Ovary (tissue), 9 donors: ENCODE measurements around the gene TECPR2. TPM values are rescaled to one million over a fixed set of nuclear protein-coding genes. Genes with fewer than 3 reads are reported as not detected.
A peak's percentile ranks its signal among the peaks of the same experiment; 100 is the strongest.

ENCODE experiments used
- DNase-seq, 5 donors: peaks; one replicate each; pipeline ENCODE4 v3.0.0-alpha.2; 2019 to 2020
- H3K27ac ChIP-seq, 2 donors: fragments of 200-600 bp; one replicate each; pipeline versions ENCODE4 v1.5.1 to v1.8.0; 2019 to 2022
- H3K27me3 ChIP-seq: fragments of 200-600 bp; one replicate; pipeline ENCODE4 v1.8.0; 2022
- H3K36me3 ChIP-seq: fragments of 200-600 bp; sonication (generic); one replicate; pipeline ENCODE4 v1.5.1; 2019
- H3K4me1 ChIP-seq: one replicate; pipeline ENCODE4 v1.8.1; 2013; ENCODE audit warnings: mild to moderate bottlenecking, moderate library complexity; ENCODE audit not compliant: insufficient read depth
- H3K4me3 ChIP-seq: fragments of 200-600 bp; sonication (generic); one replicate; pipeline ENCODE4 v1.5.1; 2017
- H3K9me3 ChIP-seq, 2 donors: fragments of 200-600 bp in 1 of 2; sonication (generic) in 1 of 2; one replicate each; pipeline versions ENCODE4 v1.5.1 to v1.8.1; 2013 to 2019; ENCODE audit warnings: mild to moderate bottlenecking in 1 of 2, moderate library complexity in 1 of 2
- CTCF ChIP-seq, 3 donors: fragments of 450-650 bp in 2 of 3; fragments of 200-600 bp in 1 of 3; IDR thresholded peaks; one replicate each; pipeline versions ENCODE4 v1.5.1 to v1.8.0; 2016 to 2022; ENCODE audit warnings: antibody characterized with exemption in 3 of 3, mild to moderate bottlenecking in 1 of 3
- EP300 ChIP-seq: sonication (generic); formaldehyde crosslinking; IDR thresholded peaks from one replicate; pipeline ENCODE4 v1.6.1; 2017; ENCODE audit warnings: antibody characterized with exemption
- POLR2A ChIP-seq: fragments of 450-650 bp; IDR thresholded peaks from one replicate; pipeline ENCODE4 v1.6.1; 2017; ENCODE audit warnings: antibody characterized with exemption, mild to moderate bottlenecking, moderate library complexity
- WGBS, 3 donors: extraction: QIAGEN DNeasy Blood & Tissue Kit in 1 of 3; methylation state at CpG; one replicate each; pipeline versions ENCODE4 v1.1.5 to v1.1.7; 2013 to 2017; 5-methylcytosine and 5-hydroxymethylcytosine counted together
- intact Hi-C, 4 donors: fragments of 100-400 bp; cut with DNase I; formaldehyde crosslinking; loops; one replicate each; pipeline versions ENCODE4 v1.11.0 to v1.15.1; 2022 to 2023
- polyA plus RNA-seq, 2 donors: library from polyadenylated mRNA; stranded (reverse); fragments of 200-250 nt in 1 of 2; fragments of 350-450 nt in 1 of 2; fragmentation: Illumina TruSeq in 1 of 2; extraction: RNeasy Lipid Tissue Mini Kit (QIAGEN cat#74804) in 1 of 2; gene quantifications; one replicate each; pipeline ENCODE4 v1.2.3, GENCODE V29; 2013 to 2014
- total RNA-seq, 7 donors: library from RNA; depleted of rRNA in 2 of 7; stranded (reverse); fragments of >200 nt in 2 of 7; fragmentation: NEBNext Ultra II Directional in 3 of 7; extraction: Animal tissue kit (Norgen Biotek cat#: 25700) in 3 of 7; gene quantifications; one replicate each; pipeline versions ENCODE4 v1.1.0 to v1.2.4, GENCODE V29; 2016 to 2023
- donor health status: DM: no; HTN: no; CAD: no; lungs with moderate emphysema.
- donor health status: DM: no; HTN: no; CAD: no.
- donor health status: Bipolar disorder and iron deficiency.
- donor health status: DM: yes; HTN: yes; CAD: no.
- donor health status: DM: no; HTN: no; CAD: no.
- donor health status: DM: yes; HTN: yes; CAD: no.

TECPR2 gene
- total and polyA plus RNA-seq, 9 donors: 8.6 to 29.3 (median 25.8) TPM

- no peak overlapping the region for H3K4me3 ChIP-seq
- peak overlapping the region; percentile 20 to 30 for H3K27ac ChIP-seq
- no peak for DNase-seq
- peaks cover 3% of the 10 kb centered on the region for H3K4me1 ChIP-seq
- no peaks in the 10 kb centered on the region for H3K36me3 ChIP-seq
- 37 to 74% (median 47%) methylated on average over 20 of the region's 20 CpGs for WGBS, 3 donors
- no peaks in the 10 kb centered on the region for H3K27me3 ChIP-seq
- no peak for TF ChIP-seq EP300
- no peaks in the 10 kb centered on the region for H3K9me3 ChIP-seq
- intact Hi-C loops: no loop called here
These were observed 139.1 kb downstream of the TECPR2 start for GRCh38 chr14:102501751-102502315.

- no peak for DNase-seq
- H3K27me3 ChIP-seq: no peaks in the 10 kb centered on the region
- no peak overlapping the region for H3K27ac ChIP-seq
- TF ChIP-seq POLR2A (no peak), EP300 (no peak), CTCF (IDR thresholded peaks at IDR 0.05) (no peak)
- no peaks in the 10 kb centered on the region for H3K36me3 ChIP-seq
- intact Hi-C loops: no loop called here
- no peak overlapping the region for H3K4me3 ChIP-seq
- H3K9me3 ChIP-seq: no peaks in the 10 kb centered on the region
- peaks cover 3% of the 10 kb centered on the region for H3K4me1 ChIP-seq
- WGBS, 3 donors: 87 to 93% (median 92%) methylated on average over 10 of the region's 10 CpGs
These were observed 139.8 kb downstream of the TECPR2 start for GRCh38 chr14:102502571-102502970.

GRCh38 chr14:102503641-102504327 is 141.0 kb downstream of the TECPR2 start:
- H3K27ac ChIP-seq: no peak overlapping the region
- TF ChIP-seq CTCF (IDR thresholded peaks at IDR 0.05): no peak
- no peak for TF ChIP-seq EP300
- TF ChIP-seq POLR2A: no peak
- H3K4me3 ChIP-seq: no peak overlapping the region
- H3K9me3 ChIP-seq: no peaks in the 10 kb centered on the region
- H3K36me3 ChIP-seq: no peaks in the 10 kb centered on the region
- 73 to 83% (median 76%) methylated on average over 12 of the region's 12 CpGs for WGBS, 3 donors
- H3K27me3 ChIP-seq: no peaks in the 10 kb centered on the region
- intact Hi-C loops: no loop called here
- H3K4me1 ChIP-seq: peaks cover 3% of the 10 kb centered on the region
- DNase-seq: no peak

- no peaks in the 10 kb centered on the region for H3K27me3 ChIP-seq
- no peaks in the 10 kb centered on the region for H3K36me3 ChIP-seq
- no peak for DNase-seq
- H3K4me1 ChIP-seq: peaks cover 3% of the 10 kb centered on the region
- no peak overlapping the region for H3K27ac ChIP-seq
- no peak for TF ChIP-seq POLR2A
- no peak for TF ChIP-seq EP300
- no peak for TF ChIP-seq CTCF (IDR thresholded peaks at IDR 0.05)
- no peaks in the 10 kb centered on the region for H3K9me3 ChIP-seq
- intact Hi-C loops: no loop called here
- WGBS, 3 donors: 71 to 79% (median 73%) methylated on average over 18 of the region's 18 CpGs
- H3K4me3 ChIP-seq: no peak overlapping the region
These were observed 141.7 kb downstream of the TECPR2 start for GRCh38 chr14:102504328-102504999.
